HepG2 (cell line): ENCODE results near the gene COL9A3. TPM values are rescaled to one million over a fixed set of nuclear protein-coding genes. Genes with fewer than 3 reads are reported as not detected.

Experiments used
- CBFB ChIP-seq: sonication (generic); formaldehyde crosslinking; IDR thresholded peaks from 2 replicates; pipeline ENCODE4 v1.4.0; 2020; ENCODE audit warnings: missing genetic modification reagents
- CEBPZ ChIP-seq: IDR thresholded peaks from 2 replicates; pipeline ENCODE4 v1.6.1; 2012; ENCODE audit warnings: low read length, improper control_type of control experiment
- HNRNPUL1 ChIP-seq: fragments of 200-400 bp; formaldehyde crosslinking; IDR thresholded peaks from 2 replicates; pipeline ENCODE4 v1.6.1; 2017; ENCODE audit warnings: low read depth, mild to moderate bottlenecking, low read length, moderate library complexity
- ONECUT2 ChIP-seq: sonication (generic); formaldehyde crosslinking; IDR thresholded peaks from 2 replicates; pipeline ENCODE4 v1.4.0; 2020; ENCODE audit warnings: missing genetic modification reagents
- RARA ChIP-seq: IDR thresholded peaks from 2 replicates; pipeline ENCODE4 v1.6.1; 2016; ENCODE audit warnings: missing genetic modification reagents, missing compliant biosample characterization
- RFX3 ChIP-seq: IDR thresholded peaks from 2 replicates; pipeline ENCODE4 v1.6.1; 2016; ENCODE audit warnings: missing biosample characterization, missing genetic modification reagents
- SATB2 ChIP-seq: sonication (generic); formaldehyde crosslinking; IDR thresholded peaks from 2 replicates; pipeline ENCODE4 v1.5.0; 2020; ENCODE audit warnings: missing genetic modification reagents
- THAP11 ChIP-seq: IDR thresholded peaks from 2 replicates; pipeline ENCODE4 v1.6.1; 2016; ENCODE audit warnings: missing biosample characterization, missing genetic modification reagents
- TP53 ChIP-seq: sonication (generic); formaldehyde crosslinking; conservative IDR thresholded peaks from 2 replicates; pipeline ENCODE4 v1.4.0; 2020; ENCODE audit warnings: missing genetic modification reagents
- YEATS2 ChIP-seq: sonication (generic); formaldehyde crosslinking; IDR thresholded peaks from 2 replicates; pipeline ENCODE4 v1.4.0; 2020; ENCODE audit warnings: missing genetic modification reagents, borderline replicate concordance
- ZBTB4 ChIP-seq: sonication (generic); formaldehyde crosslinking; IDR thresholded peaks from 2 replicates; pipeline ENCODE4 v1.4.0; 2020; ENCODE audit warnings: missing genetic modification reagents, mild to moderate bottlenecking, borderline replicate concordance
- ZFP41 ChIP-seq: sonication (generic); formaldehyde crosslinking; IDR thresholded peaks from 2 replicates; pipeline ENCODE4 v1.4.0; 2020; ENCODE audit warnings: mild to moderate bottlenecking, missing genetic modification reagents, borderline replicate concordance
- ZNF207 ChIP-seq: fragments of 450-650 bp; IDR thresholded peaks from 2 replicates; pipeline ENCODE4 v1.6.1; 2016; ENCODE audit warnings: antibody characterized with exemption, borderline replicate concordance
- ZNF253 ChIP-seq: sonication (generic); formaldehyde crosslinking; IDR thresholded peaks from 2 replicates; pipeline ENCODE4 v1.8.0; 2022; ENCODE audit warnings: mild to moderate bottlenecking, missing genetic modification reagents, borderline replicate concordance
- ZNF441 ChIP-seq: sonication (generic); formaldehyde crosslinking; IDR thresholded peaks from 2 replicates; pipeline ENCODE4 v1.7.0; 2021; ENCODE audit warnings: missing genetic modification reagents, borderline replicate concordance
- ZNF564 ChIP-seq: sonication (generic); formaldehyde crosslinking; IDR thresholded peaks from 2 replicates; pipeline ENCODE4 v1.8.1; 2023; ENCODE audit warnings: mild to moderate bottlenecking, missing genetic modification reagents
- ZNF850 ChIP-seq: sonication (generic); formaldehyde crosslinking; conservative IDR thresholded peaks from 2 replicates; pipeline ENCODE4 v1.9.0; 2021; ENCODE audit warnings: mild to moderate bottlenecking, missing genetic modification reagents
- ZSCAN31 ChIP-seq: sonication (generic); formaldehyde crosslinking; IDR thresholded peaks from 2 replicates; pipeline ENCODE4 v1.5.0; 2020; ENCODE audit warnings: low read depth, mild to moderate bottlenecking, missing genetic modification reagents
- polyA plus RNA-seq, 8 experiments: library from polyadenylated mRNA; depleted of rRNA in 3 of 8; stranded (reverse) in 7 of 8; unstranded in 1 of 8; fragments of >200 nt; fragmentation: Illumina TruSeq in 4 of 8; extraction: Trizol in 4 of 8; gene quantifications; 2 replicates each; pipeline versions ENCODE4 v1.2.1 to v1.2.3, GENCODE V29; 2011 to 2016; ENCODE audit warnings: low read depth in 4 of 8, missing spikeins in 1 of 8, mixed read lengths in 1 of 8; ENCODE audit not compliant: insufficient read depth in 1 of 8
- total RNA-seq, 5 experiments: library from RNA; depleted of rRNA; stranded (reverse); fragments of >200 nt; fragmentation: Illumina TruSeq; extraction: Trizol; gene quantifications; 2 replicates each; pipeline ENCODE4 v1.2.3, GENCODE V29; 2016; ENCODE audit warnings: low read depth in 1 of 5
- TF ChIP-seq, protein P1 (sequence below): sonication (generic); formaldehyde crosslinking; IDR thresholded peaks from 2 replicates; pipeline ENCODE4 v1.8.0; 2022; ENCODE audit warnings: mild to moderate bottlenecking, missing genetic modification reagents; ENCODE audit not compliant: insufficient replicate concordance
- TF ChIP-seq, protein P2 (sequence below): IDR thresholded peaks from 2 replicates; pipeline ENCODE4 v1.6.1; 2016; ENCODE audit warnings: low read depth, borderline replicate concordance

Gene COL9A3
- total and polyA plus RNA-seq, 2 of the 13 experiments (the other 11 are each of a cell fraction or from before 2014, with no cell fraction given) = 155 to 204 TPM

- TF ChIP-seq THAP11 (CRISPR knock-in tag) (peak; percentile 85), ZNF207 (no peak), ZNF564 (no peak; the same call in none of the 2 replicates), TP53 (CRISPR knock-in tag) (peak; percentile 45; the same call in 1 of the 2 replicates), RFX3 (CRISPR knock-in tag) (no peak), SATB2 (peak; percentile 80; the same call in 1 of the 2 replicates), ZBTB4 (peak; percentile 69), ZNF253 (0 out of 2 replicates have a peak, but pooled peaks have one; percentile 6), ZNF850 (peak; percentile 80; the same call in 1 of the 2 replicates), ZSCAN31 (CRISPR knock-in tag) (no peak), HNRNPUL1 (no peak), CBFB (CRISPR knock-in tag) (peak; percentile 91; the same call in 1 of the 2 replicates), ZFP41 (CRISPR knock-in tag) (peak; percentile 63), CEBPZ (no peak), RARA (CRISPR knock-in tag) (peak; percentile 84), ZNF441 (peak; percentile 34; the same call in 1 of the 2 replicates), YEATS2 (CRISPR knock-in tag) (peak; percentile 88; the same call in 1 of the 2 replicates), ONECUT2 (CRISPR knock-in tag) (peak; percentile 28; the same call in 1 of the 2 replicates)
- TF ChIP-seq, protein P1, sequence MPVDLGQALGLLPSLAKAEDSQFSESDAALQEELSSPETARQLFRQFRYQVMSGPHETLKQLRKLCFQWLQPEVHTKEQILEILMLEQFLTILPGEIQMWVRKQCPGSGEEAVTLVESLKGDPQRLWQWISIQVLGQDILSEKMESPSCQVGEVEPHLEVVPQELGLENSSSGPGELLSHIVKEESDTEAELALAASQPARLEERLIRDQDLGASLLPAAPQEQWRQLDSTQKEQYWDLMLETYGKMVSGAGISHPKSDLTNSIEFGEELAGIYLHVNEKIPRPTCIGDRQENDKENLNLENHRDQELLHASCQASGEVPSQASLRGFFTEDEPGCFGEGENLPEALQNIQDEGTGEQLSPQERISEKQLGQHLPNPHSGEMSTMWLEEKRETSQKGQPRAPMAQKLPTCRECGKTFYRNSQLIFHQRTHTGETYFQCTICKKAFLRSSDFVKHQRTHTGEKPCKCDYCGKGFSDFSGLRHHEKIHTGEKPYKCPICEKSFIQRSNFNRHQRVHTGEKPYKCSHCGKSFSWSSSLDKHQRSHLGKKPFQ = peak; percentile 27
- TF ChIP-seq, protein P2, sequence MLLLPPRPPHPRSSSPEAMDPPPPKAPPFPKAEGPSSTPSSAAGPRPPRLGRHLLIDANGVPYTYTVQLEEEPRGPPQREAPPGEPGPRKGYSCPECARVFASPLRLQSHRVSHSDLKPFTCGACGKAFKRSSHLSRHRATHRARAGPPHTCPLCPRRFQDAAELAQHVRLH (CRISPR knock-in tag) = peak; percentile 66; the same call in 1 of the 2 replicates
Measured at GRCh38 chr20:62805711-62806382, 11.0 kb upstream of the COL9A3 start (continued).
